Caco-2 (cell line): ENCODE measurements around the gene FOXP1. TPM values are rescaled to one million over a fixed set of nuclear protein-coding genes. Genes with fewer than 3 reads are reported as not detected.

ENCODE experiments used
- BruUV-seq: library from RNA; stranded (reverse); fragments of 400-500 nt; replicated peaks from 2 replicates; lab custom pipeline; 2021; lab: Mats Ljungman, UMichigan
- CTCF ChIA-PET: fragments of 300-600 bp; sonication (Branson Sonifier 250); formaldehyde crosslinking; loops from one replicate; lab custom pipeline; 2022; ENCODE audit warnings: antibody characterized with exemption; lab: Charles Lee
- POLR2A ChIA-PET: fragments of 300-600 bp; sonication (Branson Sonifier 250); formaldehyde crosslinking; loops from one replicate; lab custom pipeline; 2022; ENCODE audit warnings: antibody characterized with exemption; lab: Charles Lee
- DNase-seq, 2 experiments: peaks; one replicate each; pipeline versions ENCODE4 v3.0.0 to v3.0.0-alpha.2; 2020 to 2022
- H3K27me3 ChIP-seq: replicated peaks from 2 replicates; pipeline ENCODE4 v1.6.0; 2011; ENCODE audit warnings: low read length; ENCODE audit not compliant: control insufficient read depth, insufficient read depth
- H3K36me3 ChIP-seq: 2 replicates; pipeline ENCODE4 v1.5.1; 2011; ENCODE audit warnings: low read length; ENCODE audit not compliant: control insufficient read depth, insufficient read depth
- H3K4me1 ChIP-seq: fragments of 250-450 bp; sonication (Bioruptor Pico); 2 replicates; pipeline ENCODE4 v1.5.1; 2020; ENCODE audit warnings: mild to moderate bottlenecking
- H3K4me3 ChIP-seq: 2 replicates; pipeline ENCODE4 v1.5.1; 2011; ENCODE audit warnings: low read depth, mild to moderate bottlenecking, control low read depth, low read length
- H3K9me3 ChIP-seq: fragments of 250-450 bp; sonication (Bioruptor Pico); 2 replicates; pipeline ENCODE4 v1.5.1; 2020; ENCODE audit warnings: mild to moderate bottlenecking, moderate library complexity
- H3K27ac Mint-ChIP-seq: one replicate; pipeline ENCODE4 v1.8.0; 2022; ENCODE audit warnings: mixed read lengths; ENCODE audit not compliant: unreplicated experiment
- H3K27me3 Mint-ChIP-seq: one replicate; pipeline ENCODE4 v1.8.0; 2022; ENCODE audit warnings: mixed read lengths; ENCODE audit not compliant: insufficient read depth, unreplicated experiment
- H3K36me3 Mint-ChIP-seq: one replicate; pipeline ENCODE4 v1.8.0; 2022; ENCODE audit warnings: mild to moderate bottlenecking, mixed read lengths; ENCODE audit not compliant: insufficient read depth, unreplicated experiment
- H3K4me1 Mint-ChIP-seq: one replicate; pipeline ENCODE4 v1.8.0; 2022; ENCODE audit warnings: low read depth, mixed read lengths; ENCODE audit not compliant: unreplicated experiment
- H3K4me3 Mint-ChIP-seq: one replicate; pipeline ENCODE4 v1.8.0; 2022; ENCODE audit warnings: mild to moderate bottlenecking, moderate library complexity, mixed read lengths; ENCODE audit not compliant: unreplicated experiment
- H3K9me3 Mint-ChIP-seq: one replicate; pipeline ENCODE4 v1.8.0; 2022; ENCODE audit warnings: mixed read lengths; ENCODE audit not compliant: unreplicated experiment
- CTCF ChIP-seq, 2 experiments: fragments of 200-600 bp in 1 of 2; IDR thresholded peaks; 1 replicate in 1 of 2; 2 replicates in 1 of 2; pipeline versions ENCODE4 v1.5.1 to v1.8.0; 2011 to 2022; ENCODE audit warnings: antibody characterized with exemption in 1 of 2, control low read depth in 1 of 2, inconsistent platforms in 1 of 2, low read depth in 1 of 2, low read length in 1 of 2, mild to moderate bottlenecking in 1 of 2, moderate library complexity in 1 of 2; ENCODE audit not compliant: insufficient read depth in 1 of 2, severe bottlenecking in 1 of 2, unreplicated experiment in 1 of 2
- intact Hi-C: fragments of 100-400 bp; cut with micrococcal nuclease; formaldehyde crosslinking; loops from one replicate; pipeline ENCODE4 v1.10.0; 2022; ENCODE audit not compliant: unreplicated experiment
- total RNA-seq: library from RNA; stranded (reverse); gene quantifications from 2 replicates; pipeline ENCODE4 v1.2.3, GENCODE V29; 2022

Gene FOXP1
- total RNA-seq, 1 experiment from 2014 or later = 131 TPM

- Histone ChIP-seq H3K27me3 (no peaks in the 10 kb centered on the region), H3K36me3 (no peaks in the 10 kb centered on the region; the same call in none of the 2 replicates), H3K4me3 (no peak overlapping the region), H3K9me3 (no peaks in the 10 kb centered on the region), H3K4me1 (peaks cover 10% of the 10 kb centered on the region; the same call in 1 of the 2 replicates)
- no peaks in the 10 kb centered on the region for H3K27me3 Mint-ChIP-seq
- H3K4me3 Mint-ChIP-seq = no peak overlapping the region
- no peak for DNase-seq
- TF ChIP-seq CTCF (IDR thresholded peaks at IDR 0.05; ENCODE audit: insufficient read depth in 1 of 2, low read depth in 1 of 2, low read length in 1 of 2, severe bottlenecking in 1 of 2, unreplicated experiment in 1 of 2) = no peak
- ChIA-PET CTCF (no interaction called here), POLR2A (no interaction called here)
- peaks cover 10% of the 10 kb centered on the region for H3K36me3 Mint-ChIP-seq
- peaks cover 26% of the 10 kb centered on the region for H3K4me1 Mint-ChIP-seq
- intact Hi-C loops = no loop called here
- H3K9me3 Mint-ChIP-seq = peaks cover 9% of the 10 kb centered on the region
- peak overlapping the region; percentile 70 for H3K27ac Mint-ChIP-seq
- TSS peak; percentile 16 for BruUV-seq
Measured at GRCh38 chr3:71492566-71492965, 91.0 kb downstream of the FOXP1 start.

- ChIA-PET CTCF (interaction anchor here (0.7 kb wide), 1 partner anchor 44 kb away, joined by 3 read pairs; no protein-coding TSS in a partner anchor), POLR2A (interaction anchor here (0.6 kb wide), 1 partner anchor 53 kb away, joined by 3 read pairs; no protein-coding TSS in a partner anchor)
- TF ChIP-seq CTCF (IDR thresholded peaks at IDR 0.05; ENCODE audit: insufficient read depth in 1 of 2, low read depth in 1 of 2, low read length in 1 of 2, severe bottlenecking in 1 of 2, unreplicated experiment in 1 of 2) = no peak
- Histone ChIP-seq H3K4me1 (peaks cover 7% of the 10 kb centered on the region; the same call in 1 of the 2 replicates), H3K9me3 (no peaks in the 10 kb centered on the region), H3K36me3 (no peaks in the 10 kb centered on the region; the same call in none of the 2 replicates), H3K4me3 (no peak overlapping the region), H3K27me3 (no peaks in the 10 kb centered on the region)
- BruUV-seq = no TSS peak
- intact Hi-C loops = no loop called here
- no peak for DNase-seq
- Mint-ChIP-seq H3K27ac (no peak overlapping the region), H3K9me3 (peaks cover 9% of the 10 kb centered on the region), H3K36me3 (peaks cover 10% of the 10 kb centered on the region), H3K27me3 (no peaks in the 10 kb centered on the region), H3K4me3 (no peak overlapping the region), H3K4me1 (peaks cover 14% of the 10 kb centered on the region)
Measured at GRCh38 chr3:71491154-71491752, 92.3 kb downstream of the FOXP1 start.

- no peaks in the 10 kb centered on the region for H3K27me3 Mint-ChIP-seq
- Histone ChIP-seq H3K9me3 (no peaks in the 10 kb centered on the region), H3K36me3 (no peaks in the 10 kb centered on the region; the same call in none of the 2 replicates), H3K4me3 (no peak overlapping the region), H3K4me1 (peaks cover 2% of the 10 kb centered on the region; the same call in 1 of the 2 replicates), H3K27me3 (no peaks in the 10 kb centered on the region)
- ChIA-PET POLR2A (no interaction called here), CTCF (no interaction called here)
- peaks cover 8% of the 10 kb centered on the region for H3K4me1 Mint-ChIP-seq
- no peak for TF ChIP-seq CTCF (IDR thresholded peaks at IDR 0.05; ENCODE audit: insufficient read depth in 1 of 2, low read depth in 1 of 2, low read length in 1 of 2, severe bottlenecking in 1 of 2, unreplicated experiment in 1 of 2)
- H3K4me3 Mint-ChIP-seq = no peak overlapping the region
- intact Hi-C loops = no loop called here
- H3K27ac Mint-ChIP-seq = no peak overlapping the region
- H3K36me3 Mint-ChIP-seq = peaks cover 10% of the 10 kb centered on the region
- no peak for DNase-seq
- peaks cover 9% of the 10 kb centered on the region for H3K9me3 Mint-ChIP-seq
- no TSS peak for BruUV-seq
Measured at GRCh38 chr3:71490692-71491091, 92.8 kb downstream of the FOXP1 start.
